ENCODE data around the gene NFATC2.

DNA sequence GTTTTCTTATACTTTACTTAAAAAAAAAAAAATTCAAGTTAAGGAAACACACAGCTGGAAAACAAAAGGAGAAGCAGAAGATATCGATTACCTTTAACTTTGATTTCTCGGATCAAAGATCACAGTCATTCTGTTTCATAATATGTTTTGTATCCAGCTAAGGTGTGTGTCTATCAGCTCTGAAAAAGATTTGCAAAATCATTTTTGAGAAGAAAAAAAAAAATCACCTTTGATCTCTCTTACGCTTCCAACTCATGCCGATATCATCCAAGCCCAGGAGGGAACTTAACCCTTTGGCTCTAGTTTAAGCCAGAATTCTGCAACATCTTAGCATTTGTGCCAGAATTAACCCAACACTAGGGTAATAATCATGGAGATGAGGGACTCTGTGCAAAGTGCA is 144.0 kb downstream of the NFATC2 start:
- TF ChIP-seq POLR2A (IDR thresholded peaks at IDR 0.05; ENCODE audit: low read length) (no peak), GATA1 (IDR thresholded peaks at IDR 0.05; ENCODE audit: low read depth, low read length) (no peak)
